Karpas-422 (cell line): ENCODE measurements around the gene PALS2. TPM values are rescaled to one million over a fixed set of nuclear protein-coding genes. Genes with fewer than 3 reads are reported as not detected.

Experiments
- DNase-seq: peaks from one replicate; pipeline ENCODE4 v3.0.0-alpha.2; 2015
- H2AFZ ChIP-seq: fragments of 200-600 bp; sonication (generic); 2 replicates; pipeline ENCODE4 v1.6.1; 2014; ENCODE audit warnings: antibody characterized with exemption, low read length, mixed read lengths
- H3K27ac ChIP-seq: fragments of 200-600 bp; sonication (generic); 2 replicates; pipeline ENCODE4 v1.5.1; 2014; ENCODE audit warnings: mild to moderate bottlenecking, low read length, moderate library complexity
- H3K27me3 ChIP-seq: fragments of 200-600 bp; sonication (generic); 2 replicates; pipeline ENCODE4 v1.6.1; 2014; ENCODE audit warnings: low read length, mixed read lengths
- H3K36me3 ChIP-seq: fragments of 200-600 bp; sonication (generic); 2 replicates; pipeline ENCODE4 v1.6.1; 2014; ENCODE audit warnings: low read length, mixed read lengths; ENCODE audit not compliant: insufficient read depth
- H3K4me1 ChIP-seq: fragments of 200-600 bp; sonication (generic); 2 replicates; pipeline ENCODE4 v1.6.1; 2014; ENCODE audit warnings: mild to moderate bottlenecking, low read length, mixed read lengths
- H3K4me2 ChIP-seq: fragments of 200-600 bp; sonication (generic); 2 replicates; pipeline ENCODE4 v1.6.1; 2014; ENCODE audit warnings: low read length, low read depth, mild to moderate bottlenecking; ENCODE audit not compliant: poor library complexity, severe bottlenecking
- H3K4me3 ChIP-seq: fragments of 200-600 bp; sonication (generic); 2 replicates; pipeline ENCODE4 v1.5.1; 2014; ENCODE audit warnings: mild to moderate bottlenecking, antibody characterized with exemption, low read length, mixed read lengths
- H3K79me2 ChIP-seq: fragments of 200-600 bp; sonication (generic); 2 replicates; pipeline ENCODE4 v1.6.1; 2014; ENCODE audit warnings: mild to moderate bottlenecking, low read length, mixed read lengths
- H3K9ac ChIP-seq: fragments of 200-600 bp; sonication (generic); 2 replicates; pipeline ENCODE4 v1.6.0; 2014; ENCODE audit warnings: low read length
- H3K9me2 ChIP-seq: fragments of 200-600 bp; sonication (generic), shearing (Covaris generic); replicated peaks from 2 replicates; pipeline ENCODE4 v1.6.0; 2014; ENCODE audit warnings: mild to moderate bottlenecking, low read length, moderate library complexity; ENCODE audit not compliant: insufficient read depth
- H3K9me3 ChIP-seq: fragments of 300-700, 200-600 bp; sonication (generic); 2 replicates; pipeline ENCODE4 v1.6.1; 2014; ENCODE audit warnings: low read length, mixed read lengths
- H4K20me1 ChIP-seq: fragments of 200-600 bp; sonication (generic); 2 replicates; pipeline ENCODE4 v1.6.1; 2014; ENCODE audit warnings: mild to moderate bottlenecking, antibody characterized with exemption, low read length, low read depth; ENCODE audit not compliant: insufficient read depth
- small RNA-seq: library from RNA; depleted of rRNA; stranded (forward); fragments of <200 nt; gene quantifications from one replicate; pipeline ENCODE3, GENCODE V24; 2014
- total RNA-seq: library from RNA; depleted of rRNA; stranded (reverse); fragments of >200 nt; shearing (Covaris generic); gene quantifications from 2 replicates; pipeline ENCODE4 v1.2.3, GENCODE V29; 2014; ENCODE audit warnings: low replicate concordance; rRNA removed

PALS2 gene
- total RNA-seq, 1 experiment from 2014 or later: 6.3 TPM

DNA sequence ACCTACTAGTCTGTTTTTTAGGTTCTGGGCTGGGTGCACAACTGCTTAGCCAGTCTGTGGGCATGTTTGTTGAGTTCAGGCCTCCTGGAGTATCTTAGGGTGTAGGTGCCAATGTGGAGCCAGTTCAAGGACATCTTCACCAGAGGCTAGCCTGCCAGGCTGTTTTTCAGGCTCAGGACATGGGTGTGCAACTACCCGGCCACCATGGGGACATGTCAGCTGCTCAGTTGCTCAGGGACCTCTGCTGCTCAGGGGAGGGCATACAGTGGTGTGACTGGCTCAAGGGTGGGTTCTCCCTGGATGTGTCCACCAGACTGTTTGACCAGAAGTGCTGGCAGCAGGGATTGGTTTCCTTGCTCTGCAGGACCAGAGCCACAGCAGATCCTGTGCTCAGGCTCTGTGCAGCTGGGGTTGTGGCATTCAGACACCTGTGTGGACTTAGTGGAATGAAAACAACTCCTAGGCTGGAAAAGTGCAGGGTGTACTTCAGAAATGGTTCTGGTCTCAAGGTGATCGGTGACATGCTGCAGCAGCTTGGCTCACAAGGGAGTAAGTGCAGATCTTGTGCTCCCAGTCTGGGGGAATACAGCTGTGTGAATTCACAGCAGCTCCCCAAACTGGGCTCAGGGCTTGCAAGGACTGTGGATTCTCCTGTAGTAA is 44.8 kb downstream of the PALS2 start:
- Histone ChIP-seq H3K9me3 (peaks cover 20% of the 10 kb centered on the region), H3K27me3 (no peaks in the 10 kb centered on the region; the same call in 1 of the 2 replicates), H3K4me2 (no peak overlapping the region), H3K79me2 (peaks cover 6% of the 10 kb centered on the region; the same call in 1 of the 2 replicates), H3K9ac (no peak overlapping the region), H3K4me3 (no peak overlapping the region), H4K20me1 (0 out of 2 replicates have a peak, but pooled peaks cover 6% of the 10 kb centered on the region), H3K27ac (no peak overlapping the region), H2AFZ (no peak overlapping the region), H3K4me1 (no peaks in the 10 kb centered on the region), H3K36me3 (no peaks in the 10 kb centered on the region), H3K9me2 (no peaks in the 10 kb centered on the region; the same call in 1 of the 2 replicates)
- no peak for DNase-seq

DNA sequence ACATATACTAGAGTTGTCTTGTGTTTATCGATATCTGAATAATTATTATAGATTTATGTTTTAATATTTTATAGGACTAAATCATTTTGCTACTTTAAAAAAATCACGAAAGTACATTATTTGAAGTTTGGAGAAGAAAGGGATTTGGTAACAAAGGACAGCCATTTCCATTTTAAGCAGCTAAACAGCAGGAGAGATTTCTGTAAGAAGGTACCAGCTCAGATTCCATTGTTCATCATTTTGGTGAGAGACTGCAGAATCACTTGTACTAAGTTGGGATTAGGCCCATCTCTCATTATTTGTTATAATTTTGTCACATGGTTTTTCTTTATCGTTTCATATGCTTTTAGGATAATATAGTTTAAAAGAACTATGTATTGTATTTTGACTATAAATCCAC is 46.7 kb downstream of the PALS2 start:
- H3K27me3 ChIP-seq: no peaks in the 10 kb centered on the region; the same call in 1 of the 2 replicates
- 0 out of 2 replicates have a peak, but pooled peaks cover 3% of the 10 kb centered on the region for H3K79me2 ChIP-seq
- H3K9me3 ChIP-seq: peaks cover 14% of the 10 kb centered on the region
- H3K4me1 ChIP-seq: no peaks in the 10 kb centered on the region
- no peak overlapping the region for H3K4me3 ChIP-seq
- DNase-seq: no peak
- 0 out of 2 replicates have a peak, but pooled peaks cover 6% of the 10 kb centered on the region for H4K20me1 ChIP-seq
- H3K4me2 ChIP-seq: no peak overlapping the region
- H3K9ac ChIP-seq: no peak overlapping the region
- no peaks in the 10 kb centered on the region for H3K9me2 ChIP-seq
- H3K36me3 ChIP-seq: no peaks in the 10 kb centered on the region
- no peak overlapping the region for H2AFZ ChIP-seq
- H3K27ac ChIP-seq: no peak overlapping the region

DNA sequence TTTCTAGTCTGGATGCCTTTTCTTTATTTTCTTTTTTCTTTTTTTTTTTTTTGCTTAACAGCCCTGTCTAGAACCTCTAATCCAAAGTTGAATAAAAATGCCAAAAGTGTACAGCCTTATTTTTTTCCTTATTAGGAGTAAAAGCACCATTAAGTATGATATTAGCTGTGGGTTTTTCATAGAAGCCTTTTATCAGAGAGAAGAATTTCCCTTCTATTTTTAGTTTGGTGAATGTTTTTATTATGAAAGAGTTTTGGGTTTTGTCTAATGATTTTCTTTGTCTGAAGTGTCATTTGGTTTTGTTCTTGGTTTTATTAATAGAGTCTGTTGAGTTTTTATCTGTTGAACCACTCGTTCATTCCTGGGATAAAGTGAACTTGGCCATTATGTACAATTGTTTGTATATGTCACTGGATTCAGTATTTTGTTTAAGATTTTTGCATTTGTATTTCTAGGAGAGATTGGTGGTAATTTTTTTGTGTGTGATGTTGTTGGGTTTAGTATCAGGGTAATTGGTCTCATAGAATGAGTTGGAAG is 49.5 kb downstream of the PALS2 start:
- Histone ChIP-seq H3K4me1 (no peaks in the 10 kb centered on the region), H3K9me2 (no peaks in the 10 kb centered on the region), H4K20me1 (0 out of 2 replicates have a peak, but pooled peaks cover 6% of the 10 kb centered on the region), H3K36me3 (no peaks in the 10 kb centered on the region), H3K27me3 (no peaks in the 10 kb centered on the region), H3K9ac (no peak overlapping the region), H2AFZ (no peak overlapping the region), H3K4me3 (no peak overlapping the region), H3K27ac (no peak overlapping the region), H3K4me2 (no peak overlapping the region), H3K79me2 (0 out of 2 replicates have a peak, but pooled peaks cover 3% of the 10 kb centered on the region), H3K9me3 (no peaks in the 10 kb centered on the region; the same call in 1 of the 2 replicates)
- no peak for DNase-seq

Small RNAs within 50 kb of the gene (small RNA-seq; reads per million reads assigned to genes)
- gene RNU6-1103P (not detected), gene SUMO2P14 (not detected)

Other genes starting within 250 kb of the PALS2 start
- gene GSDME, start 184.0 kb downstream of the PALS2 start, total RNA-seq: 6.0 and 9.8 TPM in 2 replicates